Activated T-helper 2 cell treated with anti-CD3 and anti-CD28 coated beads, Interferon-gamma antibody, Interleukin-2, Interleukin-4, amounts not matched to agents 10 μg/mL and 5 μg/mL and 100 μg/mL, durations not matched to agents 14 hours and 24 hours and 36 hours (primary cell): Measurements from ENCODE around the gene CCDC91. TPM values are rescaled to one million over a fixed set of nuclear protein-coding genes. Genes with fewer than 3 reads are reported as not detected.
"Not testable (repeated sequence)": the region's sequence is repeated elsewhere in the genome, so short reads cannot be mapped to it uniquely, and the experiment has no call there.

Experiments used
- DNase-seq: peaks from one replicate; pipeline ENCODE4 v3.0.0; 2021; ENCODE audit warnings: low spot score
- H3K27ac Mint-ChIP-seq: one replicate; pipeline ENCODE4 v1.8.0; 2021; ENCODE audit warnings: mixed read lengths
- H3K27me3 Mint-ChIP-seq: one replicate; pipeline ENCODE4 v1.8.0; 2021; ENCODE audit warnings: low read depth, mixed read lengths
- H3K36me3 Mint-ChIP-seq: one replicate; pipeline ENCODE4 v1.8.0; 2021; ENCODE audit warnings: low read depth, mixed read lengths
- H3K4me1 Mint-ChIP-seq: one replicate; pipeline ENCODE4 v1.8.0; 2021; ENCODE audit warnings: low read depth, mixed read lengths
- H3K4me3 Mint-ChIP-seq: one replicate; pipeline ENCODE4 v1.8.0; 2021; ENCODE audit warnings: low read depth, mild to moderate bottlenecking, moderate library complexity, mixed read lengths
- H3K9me3 Mint-ChIP-seq: one replicate; pipeline ENCODE4 v1.8.0; 2021; ENCODE audit warnings: mixed read lengths
- intact Hi-C: fragments of 100-400 bp; cut with micrococcal nuclease; formaldehyde crosslinking; loops from one replicate; pipeline ENCODE4 v1.15.1; 2023
- total RNA-seq: library from RNA; stranded (reverse); gene quantifications from 2 replicates; pipeline ENCODE4 v1.2.3, GENCODE V29; 2022

Gene CCDC91
- total RNA-seq, 1 donor from 2014 or later: 13.7 TPM

DNA sequence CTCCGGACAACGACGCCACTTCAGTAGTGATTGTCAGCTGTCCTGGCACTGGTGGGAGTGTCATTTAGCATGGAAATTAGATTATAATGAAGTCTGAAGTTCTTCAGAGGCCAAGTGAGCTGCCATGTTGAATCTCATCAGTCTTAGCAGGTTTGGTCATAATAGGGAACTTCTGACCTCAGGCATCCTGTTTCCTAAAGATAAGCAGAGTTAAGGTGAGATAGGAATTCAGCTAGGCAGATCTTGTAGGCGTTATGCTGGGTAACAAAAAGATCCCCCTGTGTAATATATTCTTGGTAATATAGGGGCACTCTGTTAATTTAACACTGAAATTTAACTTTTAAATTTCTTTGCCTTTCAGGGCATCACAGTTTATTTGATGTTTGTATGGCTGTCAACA lies 137.5 kb downstream of the CCDC91 start:
- H3K9me3 Mint-ChIP-seq: peaks cover 15% of the 10 kb centered on the region
- intact Hi-C loops: no loop called here
- no peak overlapping the region for H3K4me3 Mint-ChIP-seq
- no peak overlapping the region for H3K27ac Mint-ChIP-seq
- H3K4me1 Mint-ChIP-seq: no peaks in the 10 kb centered on the region
- no peak for DNase-seq
- no peaks in the 10 kb centered on the region for H3K27me3 Mint-ChIP-seq
- H3K36me3 Mint-ChIP-seq: no peaks in the 10 kb centered on the region

DNA sequence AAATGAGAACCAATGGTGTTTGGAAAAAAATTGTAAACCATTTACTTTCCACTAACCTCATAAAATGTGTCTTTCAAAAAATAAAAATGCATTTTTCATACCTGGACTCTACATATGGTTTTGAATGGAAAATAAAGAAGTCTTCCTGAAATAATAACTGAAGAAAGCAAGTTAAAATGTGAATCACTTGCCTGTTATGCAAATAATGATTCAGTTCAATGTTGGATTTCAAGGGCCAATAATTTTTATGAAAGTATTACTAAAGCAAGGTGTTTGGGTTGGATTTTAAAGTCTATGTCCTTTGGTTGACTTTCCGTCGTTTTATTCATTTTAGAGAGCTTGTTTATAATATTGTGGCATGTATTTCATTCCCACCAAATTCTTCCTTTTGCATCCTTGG lies 138.7 kb downstream of the CCDC91 start:
- Mint-ChIP-seq H3K36me3 (no peaks in the 10 kb centered on the region), H3K4me1 (no peaks in the 10 kb centered on the region), H3K4me3 (no peak overlapping the region), H3K9me3 (peaks cover 15% of the 10 kb centered on the region), H3K27ac (no peak overlapping the region), H3K27me3 (no peaks in the 10 kb centered on the region)
- no peak for DNase-seq
- intact Hi-C loops: no loop called here

DNA sequence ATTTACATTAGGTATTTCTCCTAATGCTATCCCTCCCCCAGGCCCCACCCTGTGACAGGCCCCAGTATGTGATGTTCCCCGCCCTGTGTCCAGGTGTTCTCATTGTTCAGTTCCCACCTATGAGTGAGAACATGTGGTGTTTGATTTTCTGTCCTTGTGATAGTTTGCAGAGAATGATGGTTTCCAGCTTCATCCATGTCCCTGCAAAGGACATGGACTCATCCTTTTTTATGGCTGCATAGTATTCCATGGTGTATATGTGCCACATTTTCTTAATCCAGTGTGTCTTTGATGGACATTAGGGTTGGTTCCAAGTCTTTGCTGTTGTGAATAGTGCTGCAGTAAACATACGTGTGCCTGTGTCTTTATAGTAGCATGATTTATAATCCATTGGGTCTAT lies 139.5 kb downstream of the CCDC91 start:
- peaks cover 15% of the 10 kb centered on the region for H3K9me3 Mint-ChIP-seq
- H3K27ac Mint-ChIP-seq, DNase-seq, H3K36me3 Mint-ChIP-seq, intact Hi-C loops, H3K4me1 Mint-ChIP-seq, H3K27me3 Mint-ChIP-seq, H3K4me3 Mint-ChIP-seq: not testable (repeated sequence)

DNA sequence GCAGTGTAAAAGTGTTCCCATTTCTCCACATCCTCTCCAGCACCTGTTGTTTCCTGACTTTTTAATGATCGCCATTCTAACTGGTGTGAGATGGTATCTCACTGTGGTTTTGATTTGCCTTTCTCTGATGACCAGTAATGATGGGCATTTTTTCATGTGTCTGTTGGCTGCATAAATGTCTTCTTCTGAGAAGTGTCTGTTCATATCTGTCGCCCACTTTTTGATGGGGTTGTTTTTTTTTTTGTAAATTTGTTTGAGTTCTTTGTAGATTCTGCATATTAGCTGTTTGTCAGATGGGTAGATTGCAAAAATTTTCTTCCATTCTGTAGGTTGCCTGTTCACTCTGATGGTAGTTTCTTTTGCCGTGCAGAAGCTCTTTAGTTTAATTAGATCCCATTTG lies 140.0 kb downstream of the CCDC91 start:
- intact Hi-C loops, H3K27ac Mint-ChIP-seq, H3K36me3 Mint-ChIP-seq, H3K4me3 Mint-ChIP-seq, H3K27me3 Mint-ChIP-seq, DNase-seq, H3K4me1 Mint-ChIP-seq: not testable (repeated sequence)
- peaks cover 15% of the 10 kb centered on the region for H3K9me3 Mint-ChIP-seq

DNA sequence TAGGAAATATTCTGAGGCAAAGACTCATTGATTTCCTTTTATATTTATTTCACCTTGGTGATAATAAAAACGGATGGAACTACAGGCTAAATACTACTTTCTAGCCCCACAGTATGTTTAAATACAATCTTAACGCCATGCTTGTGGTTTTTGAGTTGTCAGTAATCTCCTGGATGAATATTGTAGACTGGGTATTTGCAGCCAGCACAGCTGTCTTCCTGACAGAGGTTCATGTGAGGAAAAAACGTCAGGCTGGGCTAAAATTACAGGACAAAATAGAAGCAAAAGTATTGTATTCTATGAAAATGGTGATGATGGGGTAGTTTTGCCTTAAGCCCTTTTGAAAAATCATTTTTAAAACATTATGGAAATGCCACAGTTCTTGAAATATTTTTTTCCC lies 140.9 kb downstream of the CCDC91 start:
- peaks cover 15% of the 10 kb centered on the region for H3K9me3 Mint-ChIP-seq
- H3K4me3 Mint-ChIP-seq: no peak overlapping the region
- H3K27me3 Mint-ChIP-seq: no peaks in the 10 kb centered on the region
- intact Hi-C loops: no loop called here
- H3K36me3 Mint-ChIP-seq: no peaks in the 10 kb centered on the region
- H3K4me1 Mint-ChIP-seq: no peaks in the 10 kb centered on the region
- no peak for DNase-seq
- no peak overlapping the region for H3K27ac Mint-ChIP-seq

DNA sequence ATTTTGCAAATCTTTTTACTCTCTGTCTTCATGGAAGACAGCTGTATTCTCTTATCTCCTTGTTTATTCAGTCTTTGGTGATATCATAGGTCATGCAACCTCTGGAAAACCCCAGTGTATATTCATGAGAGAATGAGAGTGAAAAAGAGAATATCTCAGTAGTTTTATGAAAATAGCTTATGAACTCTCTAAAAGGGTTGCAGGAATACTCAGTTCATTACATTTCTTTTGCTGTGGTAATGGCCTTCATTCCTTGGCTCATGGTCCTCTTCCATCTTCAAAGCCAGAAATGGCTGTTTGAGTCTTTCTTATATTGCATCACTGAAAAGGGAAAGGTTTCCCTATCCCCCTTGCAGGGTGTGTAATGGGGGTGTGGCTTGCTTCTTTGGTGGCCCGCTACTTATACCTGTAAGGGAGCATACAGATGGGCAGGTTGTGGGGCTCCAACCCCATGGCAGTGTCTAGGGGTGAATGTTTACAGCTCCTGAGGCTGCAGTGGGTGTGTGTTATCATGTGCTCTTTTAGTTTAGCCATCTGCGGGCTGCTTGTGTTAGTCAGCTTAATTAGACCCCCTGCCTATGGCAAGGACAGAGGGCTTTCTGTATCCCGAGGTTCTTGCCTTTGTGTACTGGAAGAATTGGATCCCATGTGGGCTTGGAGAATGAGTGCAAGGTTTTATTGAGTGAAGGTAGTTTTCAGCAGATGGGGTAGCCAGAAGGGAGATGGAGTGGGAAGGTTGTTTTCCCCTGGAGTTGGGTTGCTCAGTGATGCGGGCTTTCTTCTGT lies 150.2 kb downstream of the CCDC91 start:
- no peak overlapping the region for H3K4me3 Mint-ChIP-seq
- H3K27ac Mint-ChIP-seq: no peak overlapping the region
- H3K27me3 Mint-ChIP-seq: no peaks in the 10 kb centered on the region
- intact Hi-C loops: loop anchor here (5.0 kb wide), 1 partner anchor 88 kb away; no protein-coding TSS in a partner anchor
- H3K36me3 Mint-ChIP-seq: no peaks in the 10 kb centered on the region
- H3K4me1 Mint-ChIP-seq: peaks cover 5% of the 10 kb centered on the region
- DNase-seq: no peak
- H3K9me3 Mint-ChIP-seq: no peaks in the 10 kb centered on the region

DNA sequence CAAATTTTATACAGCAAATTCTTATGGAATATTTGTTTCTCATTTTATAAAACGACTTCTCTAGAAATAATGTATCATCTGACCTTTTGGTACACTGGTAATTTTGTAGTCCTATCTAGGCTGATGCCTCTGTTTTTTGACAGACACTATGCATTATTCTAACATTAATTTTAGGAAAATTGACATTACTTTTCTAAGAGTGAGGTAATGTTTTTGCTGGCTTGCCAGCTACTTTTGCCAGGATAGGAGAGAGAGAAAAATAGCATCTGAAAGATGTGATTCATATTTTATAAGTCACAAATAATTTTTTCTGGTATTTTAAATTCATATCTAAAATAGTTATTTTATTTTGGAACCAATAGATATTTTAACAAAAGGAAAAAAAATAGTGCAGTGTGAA lies 153.5 kb downstream of the CCDC91 start:
- H3K9me3 Mint-ChIP-seq: no peaks in the 10 kb centered on the region
- peaks cover 5% of the 10 kb centered on the region for H3K4me1 Mint-ChIP-seq
- H3K27me3 Mint-ChIP-seq: no peaks in the 10 kb centered on the region
- intact Hi-C loops: loop anchor here (5.0 kb wide), 1 partner anchor 91 kb away; no protein-coding TSS in a partner anchor
- H3K4me3 Mint-ChIP-seq: no peak overlapping the region
- H3K36me3 Mint-ChIP-seq: no peaks in the 10 kb centered on the region
- no peak for DNase-seq
- H3K27ac Mint-ChIP-seq: no peak overlapping the region

DNA sequence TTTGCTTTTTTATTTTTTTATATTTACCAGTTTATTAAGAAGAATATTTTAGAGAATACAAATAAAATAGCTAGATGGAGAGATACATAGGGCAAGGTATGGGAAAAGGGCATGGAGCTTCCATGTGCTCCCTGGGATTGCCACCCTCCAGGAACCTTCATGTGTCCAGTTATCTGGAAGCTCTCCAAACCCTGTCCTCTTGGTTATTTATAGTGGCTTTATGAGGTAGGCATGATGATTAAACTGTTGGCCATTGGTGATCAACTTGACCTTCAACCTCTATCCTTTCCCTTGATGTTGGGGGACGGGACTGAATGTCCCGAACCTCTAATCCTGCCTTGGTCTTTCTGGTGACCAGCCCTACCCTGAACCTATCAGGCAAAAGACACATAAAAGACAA lies 156.3 kb downstream of the CCDC91 start:
- intact Hi-C loops: no loop called here
- Mint-ChIP-seq H3K27ac (no peak overlapping the region), H3K4me1 (peaks cover 3% of the 10 kb centered on the region), H3K27me3 (no peaks in the 10 kb centered on the region), H3K36me3 (no peaks in the 10 kb centered on the region), H3K4me3 (no peak overlapping the region), H3K9me3 (no peaks in the 10 kb centered on the region)
- no peak for DNase-seq

DNA sequence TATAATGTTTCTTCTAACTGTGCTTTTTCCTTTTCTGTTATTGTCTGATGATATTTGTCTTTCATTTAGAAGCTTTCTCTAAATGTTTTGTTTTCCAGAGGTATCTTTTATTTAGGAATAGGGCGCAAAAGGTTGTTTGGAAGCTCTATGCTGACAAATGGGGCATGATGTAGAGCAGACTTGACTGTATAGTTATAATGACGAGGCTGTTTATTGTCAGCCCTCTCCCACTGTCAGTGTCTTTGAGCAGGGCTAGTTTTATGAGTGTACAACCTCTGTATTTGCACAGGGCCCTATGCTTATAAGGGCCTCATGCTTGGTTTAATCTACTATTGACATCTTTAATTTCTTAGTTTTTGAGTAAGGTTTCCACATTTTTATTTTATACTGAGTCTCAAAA lies 158.9 kb downstream of the CCDC91 start:
- DNase-seq: no peak
- H3K4me3 Mint-ChIP-seq: no peak overlapping the region
- no peaks in the 10 kb centered on the region for H3K27me3 Mint-ChIP-seq
- no peak overlapping the region for H3K27ac Mint-ChIP-seq
- intact Hi-C loops: no loop called here
- peaks cover 9% of the 10 kb centered on the region for H3K9me3 Mint-ChIP-seq
- H3K4me1 Mint-ChIP-seq: peaks cover 13% of the 10 kb centered on the region
- peaks cover 8% of the 10 kb centered on the region for H3K36me3 Mint-ChIP-seq

DNA sequence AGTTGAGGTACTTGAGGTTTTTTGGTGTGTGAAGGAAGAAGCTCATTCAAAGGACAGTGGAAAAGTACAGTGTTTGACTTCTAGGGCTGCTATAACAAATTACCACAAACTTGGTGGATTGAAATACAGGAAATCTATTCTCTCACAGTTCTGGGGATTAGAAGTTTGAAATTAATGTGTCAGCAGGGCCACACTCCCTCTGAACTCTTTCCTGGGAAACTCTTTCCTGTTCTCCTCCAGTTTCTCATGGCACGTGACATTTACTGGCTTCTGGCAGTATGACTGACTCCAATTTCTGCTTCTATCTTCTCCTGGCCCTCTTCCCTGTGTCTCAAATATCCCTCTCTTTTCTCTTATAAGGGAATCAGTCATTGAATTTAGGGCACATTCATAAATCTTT lies 160.2 kb downstream of the CCDC91 start:
- Mint-ChIP-seq H3K27ac (no peak overlapping the region), H3K9me3 (peaks cover 9% of the 10 kb centered on the region), H3K4me3 (no peak overlapping the region), H3K36me3 (peaks cover 12% of the 10 kb centered on the region), H3K4me1 (peaks cover 13% of the 10 kb centered on the region), H3K27me3 (no peaks in the 10 kb centered on the region)
- intact Hi-C loops: no loop called here
- no peak for DNase-seq

DNA sequence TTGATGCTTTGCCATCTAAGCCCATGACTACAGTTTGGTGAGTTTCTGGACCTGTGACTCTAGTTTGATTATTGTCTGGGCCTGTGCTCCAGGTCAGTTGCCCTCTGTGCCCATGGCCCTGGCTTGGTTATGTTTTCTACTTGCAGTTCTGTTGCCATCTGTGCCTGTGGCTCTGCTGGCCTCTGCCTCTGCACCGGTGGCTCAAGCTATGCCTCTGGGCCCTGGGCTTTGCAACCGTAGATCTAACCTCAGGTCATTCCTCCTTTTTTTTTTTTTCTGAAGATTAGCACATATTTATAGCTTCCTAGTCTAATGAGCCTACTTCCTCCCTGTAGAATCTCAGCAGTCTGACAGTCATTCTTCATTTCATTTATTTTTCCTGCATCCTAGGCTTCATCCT lies 161.2 kb downstream of the CCDC91 start:
- Mint-ChIP-seq H3K9me3 (peaks cover 9% of the 10 kb centered on the region), H3K27me3 (no peaks in the 10 kb centered on the region), H3K27ac (no peak overlapping the region), H3K36me3 (peaks cover 12% of the 10 kb centered on the region), H3K4me1 (peaks cover 13% of the 10 kb centered on the region), H3K4me3 (no peak overlapping the region)
- intact Hi-C loops: no loop called here
- no peak for DNase-seq

DNA sequence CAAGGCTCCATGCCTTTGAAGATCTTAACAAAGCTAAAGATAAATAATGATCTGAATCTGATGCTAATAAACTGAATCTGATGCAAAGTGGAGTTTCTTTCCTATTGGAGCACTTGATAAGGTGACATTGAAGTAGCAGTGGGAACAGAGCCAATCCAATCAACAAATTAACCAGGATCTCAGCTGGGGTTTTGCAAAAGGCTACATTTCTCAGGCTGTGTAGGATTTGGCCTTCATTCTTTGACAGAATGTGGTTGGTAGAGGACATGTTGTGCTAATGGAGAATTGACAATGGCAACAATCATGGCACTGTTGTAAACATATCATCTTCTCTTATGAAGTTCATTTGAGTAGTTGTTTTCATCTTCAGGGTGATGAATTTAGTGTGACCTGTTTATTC lies 164.9 kb downstream of the CCDC91 start:
- intact Hi-C loops: no loop called here
- Mint-ChIP-seq H3K4me1 (peaks cover 19% of the 10 kb centered on the region), H3K27me3 (no peaks in the 10 kb centered on the region), H3K9me3 (peaks cover 9% of the 10 kb centered on the region), H3K36me3 (peaks cover 12% of the 10 kb centered on the region), H3K27ac (no peak overlapping the region), H3K4me3 (no peak overlapping the region)
- no peak for DNase-seq

DNA sequence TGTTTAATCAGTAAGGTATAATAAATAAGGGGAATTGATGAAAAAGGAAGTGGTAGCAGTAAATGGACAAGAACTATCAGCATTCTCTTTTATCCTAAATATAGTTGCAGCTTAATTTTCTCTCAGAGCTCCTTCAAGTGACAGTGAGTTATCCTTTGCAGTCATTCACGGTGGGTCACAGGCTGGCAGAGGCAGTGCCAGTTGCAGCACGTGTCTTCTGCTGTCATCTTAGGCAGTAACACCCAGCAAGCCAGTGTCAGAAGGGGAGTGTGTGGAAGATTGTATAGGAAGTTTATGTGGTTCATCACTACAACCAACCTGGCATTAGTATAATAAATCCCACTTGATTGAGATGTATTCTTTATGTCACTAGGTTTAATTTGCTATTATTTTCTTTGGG lies 170.0 kb downstream of the CCDC91 start:
- DNase-seq: no peak
- no peak overlapping the region for H3K4me3 Mint-ChIP-seq
- H3K36me3 Mint-ChIP-seq: no peaks in the 10 kb centered on the region
- H3K27ac Mint-ChIP-seq: no peak overlapping the region
- H3K4me1 Mint-ChIP-seq: peaks cover 5% of the 10 kb centered on the region
- intact Hi-C loops: no loop called here
- no peaks in the 10 kb centered on the region for H3K9me3 Mint-ChIP-seq
- no peaks in the 10 kb centered on the region for H3K27me3 Mint-ChIP-seq

DNA sequence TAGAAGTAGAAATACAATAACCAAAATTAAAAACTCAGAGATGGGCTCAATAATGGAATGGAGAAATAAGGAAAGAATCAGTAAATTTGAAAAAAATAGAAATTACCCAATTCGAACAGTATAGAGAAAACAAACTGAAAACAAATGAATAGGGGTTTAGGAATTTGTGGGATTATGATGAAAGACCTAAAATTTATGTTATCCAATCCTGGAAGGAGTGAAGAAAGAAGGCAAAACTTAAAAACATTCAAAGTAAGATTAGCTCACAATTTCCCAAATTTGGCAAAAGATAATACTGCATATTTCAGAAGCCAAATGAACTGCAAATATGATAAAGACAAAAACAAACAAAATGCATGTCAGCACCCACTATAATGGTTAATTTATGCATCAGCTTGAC lies 177.1 kb downstream of the CCDC91 start:
- Mint-ChIP-seq H3K27me3 (no peaks in the 10 kb centered on the region), H3K9me3 (peaks cover 47% of the 10 kb centered on the region), H3K36me3 (peaks cover 36% of the 10 kb centered on the region), H3K27ac (no peak overlapping the region), H3K4me1 (no peaks in the 10 kb centered on the region), H3K4me3 (no peak overlapping the region)
- DNase-seq: no peak
- intact Hi-C loops: no loop called here
